K562 (cell line): ENCODE measurements around the gene TMEM45A. TPM values are rescaled to one million over a fixed set of nuclear protein-coding genes. Genes with fewer than 3 reads are reported as not detected.

Source experiments
- ATAC-seq: fragments of 200-7000 bp; cut with Tn5 transposase; 3 replicates; pipeline ENCODE4 v1.9.1; 2020; ENCODE audit warnings: moderate library complexity
- BruUV-seq: library from RNA; stranded (reverse); fragments of 400-500 nt; replicated peaks from 2 replicates; lab custom pipeline; 2021; lab: Mats Ljungman, UMichigan
- CTCF ChIA-PET: fragments of 300-600 bp; formaldehyde crosslinking; extraction: SDS; loops from one replicate; lab custom pipeline; 2021; ENCODE audit warnings: low intra/inter-chr PET ratio; lab: Yijun Ruan, JAX
- POLR2A ChIA-PET: fragments of 300-600, 350-650 bp; sonication (Branson Sonifier 250); formaldehyde crosslinking; extraction: SDS; loops from one replicate; lab custom pipeline; 2021; ENCODE audit warnings: antibody characterized with exemption, inconsistent platforms; lab: Yijun Ruan, JAX
- DNase-seq, 4 experiments: peaks; one replicate each; pipeline versions ENCODE4 v3.0.0 to v3.0.0-alpha.2; 2011 to 2018; ENCODE audit warnings: low spot score in 3 of 4, mixed read lengths in 3 of 4; ENCODE audit errors: extremely low read depth in 1 of 4
- FAIRE-seq: peaks from 2 replicates; lab custom pipeline; 2011; peaks lifted over from hg19 to GRCh38; lab: Jason Lieb, UNC
- H2AFZ ChIP-seq: 2 replicates; pipeline ENCODE4 v1.6.0; 2011; ENCODE audit warnings: low read depth, low read length, control low read depth, inconsistent platforms
- H3K27ac ChIP-seq: fragments of 200-600 bp; 3 replicates; pipeline ENCODE4 v1.8.0; 2011; ENCODE audit warnings: low read depth, mild to moderate bottlenecking, control low read depth, inconsistent platforms, low read length, moderate library complexity, mixed read lengths; ENCODE audit errors: extremely low read depth
- H3K27me3 ChIP-seq, 2 experiments: fragments of 300-600 bp in 1 of 2; 2 replicates in 1 of 2; 3 replicates in 1 of 2; pipeline versions ENCODE4 v1.6.0 to v1.8.0; 2011; ENCODE audit warnings: inconsistent platforms in 2 of 2, low read length in 2 of 2, mild to moderate bottlenecking in 1 of 2, mixed read lengths in 1 of 2, moderate library complexity in 1 of 2; ENCODE audit not compliant: control insufficient read depth in 2 of 2, insufficient read depth in 2 of 2
- H3K36me3 ChIP-seq: fragments of 300-600 bp; 3 replicates; pipeline ENCODE4 v1.8.0; 2011; ENCODE audit warnings: mild to moderate bottlenecking, low read length, inconsistent platforms; ENCODE audit not compliant: control insufficient read depth, insufficient read depth
- H3K4me1 ChIP-seq, 2 experiments: fragments of 200-600 bp in 1 of 2; replicated peaks in 1 of 2; 2 replicates in 1 of 2; 3 replicates in 1 of 2; pipeline versions ENCODE4 v1.5.1 to v1.8.0; 2011; ENCODE audit warnings: inconsistent platforms in 2 of 2, low read length in 2 of 2, mild to moderate bottlenecking in 1 of 2, mixed read lengths in 1 of 2, moderate library complexity in 1 of 2; ENCODE audit not compliant: control insufficient read depth in 2 of 2, insufficient read depth in 2 of 2
- H3K4me2 ChIP-seq: 2 replicates; pipeline ENCODE4 v1.6.1; 2011; ENCODE audit warnings: low read length, control low read depth, inconsistent platforms, mixed read lengths; ENCODE audit not compliant: insufficient read depth
- H3K4me3 ChIP-seq: fragments of 200-600 bp; sonication (generic), shearing (Covaris generic); 2 replicates; pipeline ENCODE4 v1.5.1; 2016; ENCODE audit warnings: control low read depth, inconsistent platforms
- H3K79me2 ChIP-seq: fragments of 200-600 bp; 3 replicates; pipeline ENCODE4 v1.8.0; 2011; ENCODE audit warnings: low read length, inconsistent platforms; ENCODE audit not compliant: control insufficient read depth, insufficient read depth
- H3K9ac ChIP-seq, 2 experiments: 2 replicates each; pipeline versions ENCODE4 v1.6.0 to v1.6.1; 2011; ENCODE audit warnings: low read depth in 2 of 2, low read length in 2 of 2, control low read depth in 1 of 2, inconsistent platforms in 1 of 2, mild to moderate bottlenecking in 1 of 2, mixed read lengths in 1 of 2; ENCODE audit not compliant: insufficient read depth in 1 of 2
- H3K9me1 ChIP-seq: one replicate; pipeline ENCODE4 v1.6.0; 2011; ENCODE audit warnings: inconsistent platforms, mild to moderate bottlenecking, low read length, moderate library complexity; ENCODE audit not compliant: control insufficient read depth, insufficient read depth
- H3K9me3 ChIP-seq: replicated peaks from 2 replicates; pipeline ENCODE4 v1.5.1; 2011; ENCODE audit warnings: low read depth, low read length, inconsistent platforms; ENCODE audit not compliant: control insufficient read depth, insufficient read depth
- H4K20me1 ChIP-seq: replicated peaks from 2 replicates; pipeline ENCODE4 v1.6.1; 2011; ENCODE audit warnings: low read length, inconsistent platforms, mixed read lengths; ENCODE audit not compliant: control insufficient read depth, insufficient read depth
- CBFB ChIP-seq: sonication (generic); formaldehyde crosslinking; IDR thresholded peaks from 2 replicates; pipeline ENCODE4 v1.4.0; 2020; ENCODE audit warnings: mild to moderate bottlenecking, missing genetic modification reagents
- GTF2F1 ChIP-seq: IDR thresholded peaks from 2 replicates; pipeline ENCODE4 v1.6.1; 2011; ENCODE audit warnings: low read depth, low read length, improper control_type of control experiment
- HNRNPLL ChIP-seq: fragments of 200-400 bp; formaldehyde crosslinking; IDR thresholded peaks from 2 replicates; pipeline ENCODE4 v1.6.1; 2017; ENCODE audit warnings: low read length, low read depth, mild to moderate bottlenecking; ENCODE audit not compliant: poor library complexity, severe bottlenecking
- ZFP36 ChIP-seq: fragments of 150-350 bp; IDR thresholded peaks from 2 replicates; pipeline ENCODE4 v1.6.1; 2018; ENCODE audit warnings: low read length, low read depth; ENCODE audit not compliant: partially characterized antibody
- ZNF354B ChIP-seq: fragments of 250-450 bp; sonication (Bioruptor Pico); IDR thresholded peaks from 2 replicates; pipeline ENCODE4 v1.4.0; 2020
- WGBS: fragments of 100-300 bp; shearing (Covaris generic); methylation state at CpG from one replicate; pipeline ENCODE4 v1.1.6; 2016; ENCODE audit warnings: low coverage, mixed read lengths; ENCODE audit not compliant: insufficient coverage; ENCODE audit errors: missing lambda C conversion rate; 5-methylcytosine and 5-hydroxymethylcytosine counted together
- in situ Hi-C: fragments of 300-500 bp; cut with MboI; formaldehyde crosslinking; loops from 4 replicates; pipeline ENCODE4 v1.15.0; 2018; ENCODE audit warnings: inconsistent platforms, mixed read lengths
- intact Hi-C: fragments of 100-400 bp; cut with micrococcal nuclease; formaldehyde crosslinking; loops from 2 replicates; pipeline ENCODE4 v1.14.2; 2022
- polyA plus RNA-seq, 8 experiments: library from polyadenylated mRNA; depleted of rRNA in 4 of 8; stranded (reverse) in 5 of 8; unstranded in 3 of 8; fragments of >200 nt; fragmentation: Nextera tagmentation in 2 of 8; fragmentation: Illumina TruSeq in 1 of 8; extraction: Ambion mirVana in 2 of 8; extraction: Trizol in 1 of 8; gene quantifications; 2 replicates each; pipeline versions ENCODE4 v1.2.1 to v1.2.3, GENCODE V29; 2011 to 2014; ENCODE audit warnings: inconsistent platforms in 1 of 8, missing spikeins in 1 of 8
- total RNA-seq, 7 experiments: library from RNA; depleted of rRNA in 6 of 7; stranded (reverse); fragments of >200 nt in 6 of 7; fragmentation: Illumina TruSeq in 2 of 7; extraction: Trizol in 2 of 7; gene quantifications; 2 replicates each; pipeline versions ENCODE4 v1.2.1 to v1.2.3, GENCODE V29; 2011 to 2021; ENCODE audit warnings: low replicate concordance in 1 of 7

The TMEM45A gene
- total and polyA plus RNA-seq, 9 of the 15 experiments (the other 6 are each of a cell fraction or from before 2014, with no cell fraction given): 0.41 to 4.1 (median 0.95) TPM

DNA sequence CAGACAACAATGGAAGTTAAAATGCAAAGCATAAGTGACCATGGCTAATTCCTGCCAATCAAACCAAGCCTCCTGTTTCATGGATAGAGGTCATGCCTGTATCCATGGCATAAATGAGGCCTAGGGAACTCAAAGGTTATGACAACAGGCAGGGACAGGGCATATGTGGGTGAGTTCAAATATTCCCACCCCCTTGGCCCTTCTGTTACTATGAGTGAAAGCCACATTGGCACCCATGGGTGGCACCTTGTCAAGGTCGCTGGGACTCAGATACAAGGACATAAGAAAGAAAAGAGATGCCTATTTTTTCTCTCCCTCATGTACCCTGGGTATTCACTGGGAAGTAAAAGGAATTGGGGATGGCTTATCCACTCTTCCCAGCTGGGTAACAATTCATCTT lies 25.3 kb upstream of the TMEM45A start:
- H3K9me1 ChIP-seq: no peaks in the 10 kb centered on the region
- ATAC-seq: no peak
- WGBS: 0% methylated on average over 1 of the region's 1 CpG
- H3K4me3 ChIP-seq: no peak overlapping the region
- FAIRE-seq: no peak
- no peak for DNase-seq
- H3K27me3 ChIP-seq: no peaks in the 10 kb centered on the region
- H3K9me3 ChIP-seq: no peaks in the 10 kb centered on the region
- CTCF ChIA-PET: no interaction called here
- H3K9ac ChIP-seq: no peak overlapping the region
- no peak overlapping the region for H2AFZ ChIP-seq
- in situ Hi-C loops: no loop called here
- intact Hi-C loops: loop anchor here (10.0 kb wide), 1 partner anchor 248 kb away; no protein-coding TSS in a partner anchor
- TF ChIP-seq CBFB (CRISPR knock-in tag) (no peak), GTF2F1 (no peak), ZNF354B (no peak)
- H3K4me2 ChIP-seq: no peak overlapping the region
- no peaks in the 10 kb centered on the region for H3K79me2 ChIP-seq
- H3K27ac ChIP-seq: no peak overlapping the region
- no peaks in the 10 kb centered on the region for H3K36me3 ChIP-seq
- POLR2A ChIA-PET: no interaction called here
- no peaks in the 10 kb centered on the region for H3K4me1 ChIP-seq
- BruUV-seq: no TSS peak
- no peaks in the 10 kb centered on the region for H4K20me1 ChIP-seq

DNA sequence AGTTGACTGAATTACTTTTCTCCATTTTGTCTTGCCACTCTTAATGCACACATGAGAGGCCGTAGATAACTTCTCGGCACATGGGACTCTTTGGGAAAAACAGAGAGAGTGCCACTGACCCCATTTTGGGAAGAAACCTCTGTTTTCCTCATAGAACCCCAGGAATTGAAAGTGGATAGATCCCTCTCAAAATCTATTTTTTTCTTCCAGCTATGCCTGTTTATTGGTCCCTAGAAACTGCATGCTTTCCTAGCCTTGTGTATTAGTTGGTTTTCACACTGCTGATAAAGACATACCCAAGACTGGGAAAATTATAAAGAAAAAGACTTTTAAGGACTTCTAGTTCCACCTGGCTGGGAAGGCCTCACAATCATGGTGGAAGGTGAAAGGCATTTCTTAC lies 23.7 kb upstream of the TMEM45A start:
- no peaks in the 10 kb centered on the region for H3K9me3 ChIP-seq
- H3K4me3 ChIP-seq: no peak overlapping the region
- no peaks in the 10 kb centered on the region for H3K27me3 ChIP-seq
- 39% methylated on average over 2 of the region's 2 CpGs for WGBS
- no TSS peak for BruUV-seq
- no peaks in the 10 kb centered on the region for H3K9me1 ChIP-seq
- no peak for FAIRE-seq
- no peak overlapping the region for H3K4me2 ChIP-seq
- H3K9ac ChIP-seq: no peak overlapping the region
- TF ChIP-seq HNRNPLL (no peak), ZFP36 (peak; percentile 59)
- TF ChIP-seq, all 486 proteins: peak for 1
- no peaks in the 10 kb centered on the region for H4K20me1 ChIP-seq
- DNase-seq (no peak), ATAC-seq (no peak)
- no peak overlapping the region for H3K27ac ChIP-seq
- H3K79me2 ChIP-seq: no peaks in the 10 kb centered on the region
- H3K4me1 ChIP-seq: no peaks in the 10 kb centered on the region
- in situ Hi-C loops (no loop called here), intact Hi-C loops (loop anchor here (10.0 kb wide), 1 partner anchor 246 kb away; no protein-coding TSS in a partner anchor)
- no peak overlapping the region for H2AFZ ChIP-seq
- CTCF ChIA-PET: no interaction called here
- POLR2A ChIA-PET: no interaction called here
- H3K36me3 ChIP-seq: no peaks in the 10 kb centered on the region
